Bone marrow (tissue), 2 donors: Measurements from ENCODE around the gene LAMB3.
A peak's percentile ranks its signal among the peaks of the same experiment; 100 is the strongest.
"Not testable (repeated sequence)": the region's sequence is repeated elsewhere in the genome, so short reads cannot be mapped to it uniquely, and the experiment has no call there.

Source experiments
- DNase-seq, 2 donors: peaks; one replicate each; lab custom pipeline; 2025; lab: John Stamatoyannopoulos, UW

LAMB3 gene

GRCh38 chr1:209652121-209652735 is at the start of gene LAMB3:
Gene LAMB3, minus strand, starts transcription at chr1:209652425. Its CDS starts 1,481 bp downstream, at chr1:209650944.
- no peak for DNase-seq

GRCh38 chr1:209700686-209701085 is 48.5 kb upstream of the LAMB3 start:
- DNase-seq = not testable (repeated sequence)

GRCh38 chr1:209697126-209697525 is 44.9 kb upstream of the LAMB3 start:
- no peak for DNase-seq

GRCh38 chr1:209696673-209697072 is 44.4 kb upstream of the LAMB3 start:
- no peak for DNase-seq

GRCh38 chr1:209692745-209693504 is 40.7 kb upstream of the LAMB3 start:
- peak; percentile 17 to 24 for DNase-seq

GRCh38 chr1:209692296-209692695 is 40.1 kb upstream of the LAMB3 start:
- no peak for DNase-seq

- DNase-seq = no peak
Measured at GRCh38 chr1:209691237-209691636, 39.0 kb upstream of the LAMB3 start.

- DNase-seq = no peak
Measured at GRCh38 chr1:209689477-209689876, 37.3 kb upstream of the LAMB3 start.

- no peak for DNase-seq
Measured at GRCh38 chr1:209688746-209689234, 36.6 kb upstream of the LAMB3 start.

- no peak for DNase-seq
Measured at GRCh38 chr1:209686322-209686721, 34.1 kb upstream of the LAMB3 start.

- DNase-seq = no peak
Measured at GRCh38 chr1:209685821-209686220, 33.6 kb upstream of the LAMB3 start.

- no peak for DNase-seq
Measured at GRCh38 chr1:209678981-209679539, 26.8 kb upstream of the LAMB3 start.

- DNase-seq = peak in 1 of 2 donors; percentile 76
Measured at GRCh38 chr1:209675565-209676154, 23.4 kb upstream of the LAMB3 start.

GRCh38 chr1:209674957-209675564 is 22.8 kb upstream of the LAMB3 start, which contains the start of gene G0S2:
Gene G0S2, plus strand, starts transcription at chr1:209675412. Its CDS starts 273 bp downstream, at chr1:209675685.
- DNase-seq = peak in 1 of 2 donors; percentile 76

- no peak for DNase-seq
Measured at GRCh38 chr1:209673631-209674417, 21.6 kb upstream of the LAMB3 start.

GRCh38 chr1:209672705-209673630 is 20.7 kb upstream of the LAMB3 start:
- no peak for DNase-seq

GRCh38 chr1:209670441-209671082 is 18.3 kb upstream of the LAMB3 start:
- no peak for DNase-seq

- no peak for DNase-seq
Measured at GRCh38 chr1:209667708-209668107, 15.5 kb upstream of the LAMB3 start.

- no peak for DNase-seq
Measured at GRCh38 chr1:209667103-209667502, 14.9 kb upstream of the LAMB3 start.

- no peak for DNase-seq
Measured at GRCh38 chr1:209662879-209663327, 10.7 kb upstream of the LAMB3 start.
